Sigmoid colon (tissue), 7 donors: ENCODE measurements around the gene CFAP58. TPM values are rescaled to one million over a fixed set of nuclear protein-coding genes. Genes with fewer than 3 reads are reported as not detected.

ENCODE experiments used
- DNase-seq: peaks from one replicate; pipeline ENCODE4 v3.0.0-alpha.2; 2019
- H3K27ac ChIP-seq, 4 donors: fragments of 200-600 bp; sonication (generic); one replicate each; pipeline ENCODE4 v1.5.1; 2016 to 2019; ENCODE audit warnings: mild to moderate bottlenecking in 1 of 4
- H3K27me3 ChIP-seq, 3 donors: fragments of 200-600 bp; sonication (generic); one replicate each; pipeline ENCODE4 v1.5.1; 2019; ENCODE audit warnings: mild to moderate bottlenecking in 1 of 3
- H3K36me3 ChIP-seq, 4 donors: fragments of 200-600 bp; sonication (generic); one replicate each; pipeline ENCODE4 v1.5.1; 2016 to 2019
- H3K4me1 ChIP-seq, 4 donors: fragments of 200-600 bp; sonication (generic); one replicate each; pipeline ENCODE4 v1.5.1; 2017 to 2019
- H3K4me3 ChIP-seq, 4 donors: fragments of 200-600 bp; sonication (generic); one replicate each; pipeline ENCODE4 v1.5.1; 2017 to 2019; ENCODE audit warnings: mild to moderate bottlenecking in 2 of 4, moderate library complexity in 1 of 4
- H3K9me3 ChIP-seq, 4 donors: fragments of 200-600 bp in 3 of 4; sonication (generic) in 3 of 4; one replicate each; pipeline versions ENCODE4 v1.5.1 to v1.6.1; 2013 to 2019
- CTCF ChIP-seq, 4 experiments: fragments of 450-650 bp in 3 of 4; fragments of 200-600 bp in 1 of 4; IDR thresholded peaks; one replicate each; pipeline ENCODE4 v1.5.1; 2016 to 2019; ENCODE audit warnings: antibody characterized with exemption in 4 of 4, mild to moderate bottlenecking in 3 of 4, moderate library complexity in 2 of 4
- EP300 ChIP-seq, 4 donors: sonication (generic); formaldehyde crosslinking; IDR thresholded peaks; one replicate each; pipeline ENCODE4 v1.6.1; 2017; ENCODE audit warnings: antibody characterized with exemption in 4 of 4
- POLR2A ChIP-seq, 2 donors: fragments of 450-650 bp; IDR thresholded peaks; one replicate each; pipeline ENCODE4 v1.6.1; 2016; ENCODE audit warnings: antibody characterized with exemption in 2 of 2, mild to moderate bottlenecking in 2 of 2, moderate library complexity in 2 of 2
- POLR2AphosphoS5 ChIP-seq, 4 donors: sonication (generic); formaldehyde crosslinking; IDR thresholded peaks; one replicate each; pipeline ENCODE4 v1.6.1; 2017; ENCODE audit warnings: antibody characterized with exemption in 4 of 4
- WGBS, 2 donors: extraction: QIAGEN DNeasy Blood & Tissue Kit; methylation state at CpG; one replicate each; pipeline ENCODE4 v1.1.7; 2013; 5-methylcytosine and 5-hydroxymethylcytosine counted together
- intact Hi-C: fragments of 100-400 bp; cut with DNase I; formaldehyde crosslinking; loops from one replicate; pipeline ENCODE4 v1.15.1; 2023
- polyA plus RNA-seq, 3 donors: library from polyadenylated mRNA; stranded (reverse); fragments of 200-250 nt; gene quantifications; one replicate each; pipeline ENCODE4 v1.2.3, GENCODE V29; 2013
- total RNA-seq, 4 donors: library from RNA; depleted of rRNA; stranded (reverse); fragments of >200 nt; gene quantifications; one replicate each; pipeline ENCODE4 v1.1.0, GENCODE V29; 2016
- donor health status: healthy with polysubstance abuse.
- donor health status: Bipolar disorder and iron deficiency.
- donor health status: healthy.

CFAP58 gene
- total and polyA plus RNA-seq, 7 donors = 0.09 to 1.1 (median 0.55) TPM; not detected in 2

DNA sequence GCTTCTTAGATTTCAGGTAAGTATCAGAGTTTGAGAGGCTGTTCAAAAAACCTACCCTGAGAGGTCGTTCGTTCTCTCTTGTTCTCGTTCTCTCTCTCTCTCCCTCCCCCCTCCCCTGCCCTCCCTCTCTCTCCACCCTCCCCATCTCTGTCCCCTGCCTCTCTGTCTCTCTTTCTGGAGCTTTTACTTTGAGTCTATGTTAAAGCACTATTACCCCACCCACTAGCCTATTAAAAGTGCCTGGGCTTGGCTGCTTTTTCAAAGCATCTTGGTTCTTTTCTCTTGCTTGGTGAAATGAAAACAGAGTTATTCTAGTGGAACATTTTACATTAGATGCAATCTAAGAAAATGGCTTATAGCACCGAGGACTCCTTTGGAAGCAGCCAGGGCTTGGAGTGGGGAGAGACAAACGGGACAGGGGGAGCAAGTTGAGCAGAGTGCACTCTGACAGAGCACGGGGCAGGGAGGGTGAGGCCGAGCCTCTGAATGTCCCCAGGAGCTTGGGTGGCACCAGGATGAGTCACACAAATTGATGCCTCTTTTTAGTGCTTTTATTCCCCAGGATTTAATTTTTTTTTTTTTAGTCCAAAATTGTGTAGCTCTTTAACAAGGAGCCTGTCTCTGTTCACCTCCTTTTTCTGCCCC is 134.3 kb downstream of the CFAP58 start:
- H3K36me3 ChIP-seq = no peaks in the 10 kb centered on the region
- no peak overlapping the region for H3K4me3 ChIP-seq
- WGBS, 2 donors = 35 to 56% methylated on average over 7 of the region's 7 CpGs
- intact Hi-C loops = no loop called here
- peaks cover 0 to 7% (median 5%) of the 10 kb centered on the region in 4 donors for H3K4me1 ChIP-seq
- no peak for DNase-seq
- TF ChIP-seq EP300 (IDR thresholded peaks at IDR 0.05) = no peak
- no peaks in the 10 kb centered on the region for H3K27me3 ChIP-seq
- H3K9me3 ChIP-seq = no peaks in the 10 kb centered on the region
- no peak overlapping the region for H3K27ac ChIP-seq

GRCh38 chr10:104488439-104488832 is 134.8 kb downstream of the CFAP58 start:
- Histone ChIP-seq H3K4me3 (no peak overlapping the region), H3K9me3 (no peaks in the 10 kb centered on the region), H3K4me1 (peaks cover 0 to 13% (median 10%) of the 10 kb centered on the region in 4 donors), H3K27me3 (no peaks in the 10 kb centered on the region), H3K27ac (no peak overlapping the region), H3K36me3 (no peaks in the 10 kb centered on the region)
- intact Hi-C loops = no loop called here
- TF ChIP-seq POLR2A (IDR thresholded peaks at IDR 0.05) = no peak
- TF ChIP-seq CTCF (IDR thresholded peaks at IDR 0.05) = no peak
- no peak for TF ChIP-seq POLR2AphosphoS5 (IDR thresholded peaks at IDR 0.05)
- TF ChIP-seq EP300 (IDR thresholded peaks at IDR 0.05) = no peak
- 64 to 82% methylated on average over 2 of the region's 2 CpGs for WGBS, 2 donors
- no peak for DNase-seq

- H3K27me3 ChIP-seq = no peaks in the 10 kb centered on the region
- no peak overlapping the region for H3K27ac ChIP-seq
- TF ChIP-seq POLR2AphosphoS5 (IDR thresholded peaks at IDR 0.05) = peak in 1 of 4 donors; percentile 5
- no peak for TF ChIP-seq POLR2A (IDR thresholded peaks at IDR 0.05)
- intact Hi-C loops = no loop called here
- no peak overlapping the region for H3K4me3 ChIP-seq
- 77 to 85% methylated on average over 4 of the region's 4 CpGs for WGBS, 2 donors
- no peaks in the 10 kb centered on the region for H3K9me3 ChIP-seq
- DNase-seq = no peak
- peaks cover 0 to 14% (median 10%) of the 10 kb centered on the region in 4 donors for H3K4me1 ChIP-seq
- no peaks in the 10 kb centered on the region for H3K36me3 ChIP-seq
These were observed 138.8 kb downstream of the CFAP58 start for GRCh38 chr10:104492329-104492940.

GRCh38 chr10:104498347-104499081 is 144.9 kb downstream of the CFAP58 start:
- no peak for TF ChIP-seq POLR2AphosphoS5 (IDR thresholded peaks at IDR 0.05)
- no peak for TF ChIP-seq POLR2A (IDR thresholded peaks at IDR 0.05)
- TF ChIP-seq CTCF (IDR thresholded peaks at IDR 0.05) = no peak
- TF ChIP-seq EP300 (IDR thresholded peaks at IDR 0.05) = no peak
- no peak overlapping the region for H3K4me3 ChIP-seq
- no peaks in the 10 kb centered on the region for H3K27me3 ChIP-seq
- intact Hi-C loops = no loop called here
- H3K36me3 ChIP-seq = no peaks in the 10 kb centered on the region
- WGBS, 2 donors = 66 to 79% methylated on average over 4 of the region's 4 CpGs
- no peaks in the 10 kb centered on the region for H3K9me3 ChIP-seq
- H3K4me1 ChIP-seq = peaks cover 0 to under 1% (median under 1%) of the 10 kb centered on the region in 4 donors
- H3K27ac ChIP-seq = no peak overlapping the region
- DNase-seq = no peak

DNA sequence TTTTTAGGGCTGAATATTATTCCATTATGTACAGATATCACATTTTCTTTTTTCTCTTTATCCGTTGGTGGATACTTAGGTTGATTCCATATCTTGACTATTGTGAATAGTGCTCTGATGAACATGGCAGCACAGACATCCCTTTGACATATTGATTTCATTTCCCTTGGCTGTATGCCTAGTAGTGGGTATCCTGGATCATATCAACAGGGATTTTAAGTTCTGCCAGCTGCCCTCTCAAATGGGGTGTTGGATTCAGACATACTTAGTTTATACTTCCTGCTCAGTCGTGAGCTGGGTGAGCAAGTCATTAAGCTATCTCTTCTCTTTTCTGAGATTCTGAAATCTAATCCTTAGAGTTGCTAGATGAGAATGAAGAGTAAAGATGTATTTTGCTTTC is 147.8 kb downstream of the CFAP58 start:
- Histone ChIP-seq H3K4me1 (no peaks in the 10 kb centered on the region), H3K27ac (no peak overlapping the region), H3K27me3 (no peaks in the 10 kb centered on the region), H3K36me3 (no peaks in the 10 kb centered on the region), H3K4me3 (no peak overlapping the region), H3K9me3 (no peaks in the 10 kb centered on the region)
- WGBS, 2 donors = 50 to 52% methylated on average over 2 of the region's 2 CpGs
- DNase-seq = no peak
- intact Hi-C loops = no loop called here
- no peak for TF ChIP-seq POLR2A (IDR thresholded peaks at IDR 0.05)
- no peak for TF ChIP-seq EP300 (IDR thresholded peaks at IDR 0.05)
- no peak for TF ChIP-seq POLR2AphosphoS5 (IDR thresholded peaks at IDR 0.05)
